Endothelial cell of umbilical vein (primary cell): Measurements from ENCODE around the gene MOB2. TPM values are rescaled to one million over a fixed set of nuclear protein-coding genes. Genes with fewer than 3 reads are reported as not detected.

Source experiments
- BruUV-seq: library from RNA; stranded (reverse); fragments of 400-500 nt; replicated peaks from 2 replicates; lab custom pipeline; 2021; lab: Mats Ljungman, UMichigan
- CTCF ChIA-PET: fragments of 300-600, 350-600 bp; sonication (Branson Sonifier 250); formaldehyde crosslinking; loops from one replicate; lab custom pipeline; 2021; ENCODE audit warnings: antibody characterized with exemption, inconsistent platforms; lab: Charles Lee
- POLR2A ChIA-PET: fragments of 300-600, 350-600 bp; sonication (Branson Sonifier 250); formaldehyde crosslinking; loops from one replicate; lab custom pipeline; 2021; ENCODE audit warnings: antibody characterized with exemption, inconsistent platforms; lab: Charles Lee
- DNase-seq: peaks from one replicate; pipeline ENCODE4 v3.0.0-alpha.2; 2011; ENCODE audit warnings: low read depth, low spot score
- FAIRE-seq: peaks from 2 replicates; lab custom pipeline; 2011; peaks lifted over from hg19 to GRCh38; lab: Jason Lieb, UNC
- H2AFZ ChIP-seq: 2 replicates; pipeline ENCODE4 v1.6.0; 2012; ENCODE audit warnings: low read depth, low read length, control low read depth, inconsistent platforms
- H3K27ac ChIP-seq: 2 replicates; pipeline ENCODE4 v1.5.1; 2011; ENCODE audit warnings: low read depth, mild to moderate bottlenecking, control low read depth, low read length, moderate library complexity; ENCODE audit not compliant: insufficient read depth
- H3K27me3 ChIP-seq, 2 experiments: 2 replicates each; pipeline versions ENCODE4 v1.6.0 to v1.6.1; 2011; ENCODE audit warnings: low read length in 2 of 2, mixed read lengths in 1 of 2; ENCODE audit not compliant: control insufficient read depth in 2 of 2, insufficient read depth in 2 of 2
- H3K36me3 ChIP-seq, 2 experiments: 2 replicates in 1 of 2; 3 replicates in 1 of 2; pipeline ENCODE4 v1.5.1; 2011; ENCODE audit warnings: low read length in 2 of 2, mild to moderate bottlenecking in 1 of 2, moderate library complexity in 1 of 2; ENCODE audit not compliant: control insufficient read depth in 2 of 2, insufficient read depth in 2 of 2; ENCODE audit errors: extremely low read depth in 1 of 2
- H3K4me1 ChIP-seq: 3 replicates; pipeline ENCODE4 v1.5.1; 2011; ENCODE audit warnings: mild to moderate bottlenecking, low read length; ENCODE audit not compliant: control insufficient read depth, insufficient read depth; ENCODE audit errors: extremely low read depth
- H3K4me2 ChIP-seq: 2 replicates; pipeline ENCODE4 v1.6.1; 2011; ENCODE audit warnings: low read length, control low read depth, mixed read lengths; ENCODE audit not compliant: insufficient read depth
- H3K4me3 ChIP-seq, 3 experiments: fragments of 200-600 bp in 1 of 3; sonication (generic), shearing (Covaris generic) in 1 of 3; replicated peaks in 1 of 3; 2 replicates each; pipeline ENCODE4 v1.5.1; 2011 to 2016; ENCODE audit warnings: control low read depth in 3 of 3, low read length in 3 of 3, mild to moderate bottlenecking in 2 of 3, inconsistent platforms in 1 of 3, low read depth in 1 of 3, moderate library complexity in 1 of 3; ENCODE audit not compliant: insufficient read depth in 1 of 3
- H3K79me2 ChIP-seq: 2 replicates; pipeline ENCODE4 v1.6.0; 2012; ENCODE audit warnings: low read length, inconsistent platforms; ENCODE audit not compliant: control insufficient read depth, insufficient read depth
- H3K9ac ChIP-seq: replicated peaks from 2 replicates; pipeline ENCODE3; 2011; ENCODE audit warnings: low read length, control low read depth; ENCODE audit not compliant: insufficient read depth; ENCODE audit errors: extremely low read depth
- H3K9me1 ChIP-seq: replicated peaks from 3 replicates; pipeline ENCODE4 v1.6.0; 2011; ENCODE audit warnings: mild to moderate bottlenecking, low read length; ENCODE audit not compliant: control insufficient read depth, insufficient read depth; ENCODE audit errors: extremely low read depth
- H3K9me3 ChIP-seq: replicated peaks from 2 replicates; pipeline ENCODE4 v1.5.1; 2012; ENCODE audit warnings: low read length, inconsistent platforms; ENCODE audit not compliant: control insufficient read depth, insufficient read depth
- H4K20me1 ChIP-seq: replicated peaks from 2 replicates; pipeline ENCODE3; 2011; ENCODE audit warnings: mild to moderate bottlenecking, low read length; ENCODE audit not compliant: control insufficient read depth, insufficient read depth; ENCODE audit errors: extremely low read depth
- CTCF ChIP-seq, 2 donors: IDR thresholded peaks; 1 replicate in 1 of 2; 2 replicates in 1 of 2; pipeline ENCODE4 v1.5.1; 2011; ENCODE audit warnings: low read length in 2 of 2, mild to moderate bottlenecking in 2 of 2, moderate library complexity in 2 of 2, control low read depth in 1 of 2, inconsistent platforms in 1 of 2, low read depth in 1 of 2; ENCODE audit not compliant: insufficient read depth in 1 of 2; ENCODE audit errors: extremely low read depth in 1 of 2
- EZH2 ChIP-seq: IDR thresholded peaks from 2 replicates; pipeline ENCODE4 v1.6.1; 2012; ENCODE audit warnings: borderline replicate concordance, low read depth, mild to moderate bottlenecking, moderate library complexity, low read length, inconsistent platforms; ENCODE audit not compliant: severe bottlenecking
- FOS ChIP-seq: IDR thresholded peaks from 2 replicates; pipeline ENCODE4 v1.6.1; 2011; ENCODE audit warnings: mild to moderate bottlenecking, low read length, moderate library complexity, borderline replicate concordance; ENCODE audit not compliant: insufficient read depth
- GATA2 ChIP-seq: IDR thresholded peaks from 2 replicates; pipeline ENCODE4 v1.7.0; 2011; ENCODE audit warnings: low read depth, mild to moderate bottlenecking, moderate library complexity, mixed read lengths, low read length; ENCODE audit not compliant: insufficient read length, insufficient read depth
- JUN ChIP-seq: IDR thresholded peaks from 2 replicates; pipeline ENCODE4 v1.6.1; 2011; ENCODE audit warnings: borderline replicate concordance, low read depth; ENCODE audit not compliant: insufficient read length, insufficient read depth
- MAX ChIP-seq: IDR thresholded peaks from 2 replicates; pipeline ENCODE4 v1.6.1; 2011; ENCODE audit not compliant: insufficient read depth, insufficient read length
- POLR2A ChIP-seq: IDR thresholded peaks from 2 replicates; pipeline ENCODE4 v1.6.1; 2012; ENCODE audit warnings: low read depth, mild to moderate bottlenecking, control low read depth, low read length
- dilution Hi-C: fragments of 300-500 bp; cut with MboI; formaldehyde crosslinking; loops from one replicate; pipeline ENCODE4 v1.15.0; 2019; ENCODE audit warnings: low sequenced_read_pairs; ENCODE audit not compliant: extremely low pct_ligation_motif_present
- intact Hi-C: fragments of 100-400 bp; cut with micrococcal nuclease; formaldehyde crosslinking; loops from one replicate; pipeline ENCODE4 v1.10.0; 2022
- polyA plus RNA-seq, 4 experiments: library from polyadenylated mRNA; depleted of rRNA in 3 of 4; stranded (reverse) in 3 of 4; unstranded in 1 of 4; fragments of >200 nt; gene quantifications; 2 replicates each; pipeline versions ENCODE4 v1.2.1 to v1.2.3, GENCODE V29; 2011 to 2012; ENCODE audit warnings: missing spikeins in 1 of 4
- total RNA-seq: library from RNA; stranded (reverse); gene quantifications from 2 replicates; pipeline ENCODE4 v1.2.3, GENCODE V29; 2021

The MOB2 gene
- total and polyA plus RNA-seq, 2 donors (not counting 3 experiments of a cell fraction or from before 2014, with no cell fraction given) = 38.2 to 50.6 TPM

GRCh38 chr11:1497600-1497999 is 11.0 kb upstream of the MOB2 start:
- no peak overlapping the region for H2AFZ ChIP-seq
- H3K9me3 ChIP-seq = no peaks in the 10 kb centered on the region
- dilution Hi-C loops = no loop called here
- TF ChIP-seq POLR2A = no peak
- no peak for TF ChIP-seq JUN
- no peak for TF ChIP-seq CTCF (IDR thresholded peaks at IDR 0.05; ENCODE audit: extremely low read depth in 1 of 2, insufficient read depth in 1 of 2, low read depth in 1 of 2, low read length in 2 of 2)
- no peak for TF ChIP-seq MAX
- no peak for TF ChIP-seq GATA2
- TF ChIP-seq EZH2 = no peak
- no peak for TF ChIP-seq FOS
- POLR2A ChIA-PET = no interaction called here
- peaks cover 10% of the 10 kb centered on the region for H3K4me1 ChIP-seq
- no peak overlapping the region for H3K4me3 ChIP-seq
- intact Hi-C loops = no loop called here
- H3K9me1 ChIP-seq = no peaks in the 10 kb centered on the region
- H3K4me2 ChIP-seq = no peak overlapping the region
- peaks cover 17% of the 10 kb centered on the region for H4K20me1 ChIP-seq
- no TSS peak for BruUV-seq
- H3K79me2 ChIP-seq = peaks cover 31% of the 10 kb centered on the region
- no peaks in the 10 kb centered on the region for H3K27me3 ChIP-seq
- CTCF ChIA-PET = no interaction called here
- no peaks in the 10 kb centered on the region for H3K36me3 ChIP-seq
- H3K27ac ChIP-seq = no peak overlapping the region
- FAIRE-seq (no peak), DNase-seq (no peak)
- no peak overlapping the region for H3K9ac ChIP-seq
